Activated T-cell treated with anti-CD3 and anti-CD28 coated beads, Interleukin-2, amount 50 U/mL, for 72 hours (primary cell): ENCODE results near the gene CELSR1. TPM values are rescaled to one million over a fixed set of nuclear protein-coding genes. Genes with fewer than 3 reads are reported as not detected.

Source experiments
- ATAC-seq, 2 donors: fragments of 150-1000 bp; cut with Tn5 transposase; replicated peaks in 1 of 2; 2 replicates each; pipeline ENCODE4 v1.10.0; 2021; ENCODE audit warnings: moderate library complexity in 2 of 2, mild to moderate bottlenecking in 1 of 2
- DNase-seq, 2 donors: peaks; one replicate each; pipeline ENCODE4 v3.0.0; 2021 to 2022; ENCODE audit warnings: mixed read lengths in 1 of 2
- H3K27ac Mint-ChIP-seq: one replicate; pipeline ENCODE4 v1.8.0; 2022; ENCODE audit warnings: mild to moderate bottlenecking, moderate library complexity, mixed read lengths
- H3K27me3 Mint-ChIP-seq: one replicate; pipeline ENCODE4 v1.8.0; 2022; ENCODE audit warnings: low read depth, mixed read lengths
- H3K36me3 Mint-ChIP-seq, 2 donors: one replicate each; pipeline ENCODE4 v1.8.0; 2022; ENCODE audit warnings: mixed read lengths in 2 of 2, mild to moderate bottlenecking in 1 of 2; ENCODE audit not compliant: insufficient read depth in 2 of 2
- H3K4me1 Mint-ChIP-seq: one replicate; pipeline ENCODE4 v1.8.0; 2022; ENCODE audit warnings: low read depth, mixed read lengths
- H3K4me3 Mint-ChIP-seq, 2 donors: one replicate each; pipeline ENCODE4 v1.8.0; 2022; ENCODE audit warnings: mild to moderate bottlenecking in 2 of 2, mixed read lengths in 2 of 2, moderate library complexity in 2 of 2
- H3K9me3 Mint-ChIP-seq, 2 donors: one replicate each; pipeline ENCODE4 v1.8.0; 2022; ENCODE audit warnings: mixed read lengths in 2 of 2
- total RNA-seq, 2 donors: library from RNA; stranded (reverse); gene quantifications; one replicate each; pipeline ENCODE4 v1.2.3, GENCODE V29; 2022

CELSR1 gene
- total RNA-seq, 2 donors from 2014 or later = 0.83 to 1.3 TPM

- DNase-seq (peak; percentile 75 to 77), ATAC-seq (peak; percentile 75 to 78)
- Mint-ChIP-seq H3K27ac (no peak overlapping the region), H3K36me3 (no peaks in the 10 kb centered on the region), H3K4me3 (no peak overlapping the region), H3K4me1 (peaks cover 24% of the 10 kb centered on the region), H3K27me3 (peaks cover 14% of the 10 kb centered on the region), H3K9me3 (no peaks in the 10 kb centered on the region)
These were observed 169.7 kb downstream of the CELSR1 start for GRCh38 chr22:46367707-46368191.

- ATAC-seq = peak; percentile 10 to 30
These were observed 170.4 kb downstream of the CELSR1 start for GRCh38 chr22:46366801-46367706.

GRCh38 chr22:46366327-46366731 lies 171.1 kb downstream of the CELSR1 start:
- Mint-ChIP-seq H3K4me1 (peaks cover 14% of the 10 kb centered on the region), H3K36me3 (no peaks in the 10 kb centered on the region), H3K27ac (no peak overlapping the region), H3K4me3 (no peak overlapping the region), H3K27me3 (peaks cover 3% of the 10 kb centered on the region), H3K9me3 (no peaks in the 10 kb centered on the region)
- no peak for DNase-seq
- ATAC-seq = no peak

More at GRCh38 chr22:46366801-46367706, 170.4 kb downstream of the CELSR1 start:
- peaks cover 9% of the 10 kb centered on the region for H3K27me3 Mint-ChIP-seq
- DNase-seq = no peak
- no peak overlapping the region for H3K4me3 Mint-ChIP-seq
- H3K36me3 Mint-ChIP-seq = no peaks in the 10 kb centered on the region
- H3K4me1 Mint-ChIP-seq = peaks cover 21% of the 10 kb centered on the region
- H3K27ac Mint-ChIP-seq = no peak overlapping the region
- no peaks in the 10 kb centered on the region for H3K9me3 Mint-ChIP-seq

GRCh38 chr22:46365166-46365624 lies 172.2 kb downstream of the CELSR1 start:
- ATAC-seq (no peak), DNase-seq (no peak)
- H3K4me1 Mint-ChIP-seq = peaks cover 6% of the 10 kb centered on the region
- H3K36me3 Mint-ChIP-seq = no peaks in the 10 kb centered on the region
- no peaks in the 10 kb centered on the region for H3K9me3 Mint-ChIP-seq
- H3K27me3 Mint-ChIP-seq = no peaks in the 10 kb centered on the region
- no peak overlapping the region for H3K27ac Mint-ChIP-seq
- no peak overlapping the region for H3K4me3 Mint-ChIP-seq

- no peaks in the 10 kb centered on the region for H3K9me3 Mint-ChIP-seq
- no peaks in the 10 kb centered on the region for H3K36me3 Mint-ChIP-seq
- H3K27ac Mint-ChIP-seq = no peak overlapping the region
- ATAC-seq = no peak
- DNase-seq = no peak
- H3K4me3 Mint-ChIP-seq = no peak overlapping the region
- H3K27me3 Mint-ChIP-seq = no peaks in the 10 kb centered on the region
- no peaks in the 10 kb centered on the region for H3K4me1 Mint-ChIP-seq
These were observed 172.9 kb downstream of the CELSR1 start for GRCh38 chr22:46364341-46365165.

GRCh38 chr22:46363611-46364321 lies 173.7 kb downstream of the CELSR1 start:
- no peak for DNase-seq
- no peak for ATAC-seq
- Mint-ChIP-seq H3K27ac (no peak overlapping the region), H3K36me3 (no peaks in the 10 kb centered on the region), H3K27me3 (no peaks in the 10 kb centered on the region), H3K4me1 (no peaks in the 10 kb centered on the region), H3K4me3 (no peak overlapping the region), H3K9me3 (no peaks in the 10 kb centered on the region)

- peak overlapping the region; percentile 56 for H3K27ac Mint-ChIP-seq
- ATAC-seq = no peak
These were observed 174.4 kb downstream of the CELSR1 start for GRCh38 chr22:46362934-46363515.

GRCh38 chr22:46362203-46362933 lies 175.1 kb downstream of the CELSR1 start:
- H3K36me3 Mint-ChIP-seq = no peaks in the 10 kb centered on the region
- peak; percentile 18 to 28 for ATAC-seq
- no peaks in the 10 kb centered on the region for H3K27me3 Mint-ChIP-seq
- no peak overlapping the region for H3K4me3 Mint-ChIP-seq
- no peaks in the 10 kb centered on the region for H3K4me1 Mint-ChIP-seq
- H3K9me3 Mint-ChIP-seq = no peaks in the 10 kb centered on the region
- no peak for DNase-seq
- H3K27ac Mint-ChIP-seq = no peak overlapping the region

More at GRCh38 chr22:46362934-46363515, 174.4 kb downstream of the CELSR1 start:
- Mint-ChIP-seq H3K9me3 (no peaks in the 10 kb centered on the region), H3K27me3 (no peaks in the 10 kb centered on the region), H3K4me3 (no peak overlapping the region), H3K4me1 (no peaks in the 10 kb centered on the region), H3K36me3 (no peaks in the 10 kb centered on the region)
- no peak for DNase-seq

GRCh38 chr22:46361826-46362202 lies 175.6 kb downstream of the CELSR1 start:
- DNase-seq (no peak), ATAC-seq (no peak)
- H3K9me3 Mint-ChIP-seq = no peaks in the 10 kb centered on the region
- H3K4me3 Mint-ChIP-seq = no peak overlapping the region
- no peak overlapping the region for H3K27ac Mint-ChIP-seq
- no peaks in the 10 kb centered on the region for H3K36me3 Mint-ChIP-seq
- H3K4me1 Mint-ChIP-seq = no peaks in the 10 kb centered on the region
- no peaks in the 10 kb centered on the region for H3K27me3 Mint-ChIP-seq

- no peak for ATAC-seq
- H3K4me1 Mint-ChIP-seq = no peaks in the 10 kb centered on the region
- no peaks in the 10 kb centered on the region for H3K27me3 Mint-ChIP-seq
- no peaks in the 10 kb centered on the region for H3K36me3 Mint-ChIP-seq
- no peak overlapping the region for H3K4me3 Mint-ChIP-seq
- no peaks in the 10 kb centered on the region for H3K9me3 Mint-ChIP-seq
- no peak for DNase-seq
- H3K27ac Mint-ChIP-seq = no peak overlapping the region
These were observed 176.5 kb downstream of the CELSR1 start for GRCh38 chr22:46360891-46361290.

GRCh38 chr22:46360097-46360496 lies 177.3 kb downstream of the CELSR1 start:
- Mint-ChIP-seq H3K4me1 (no peaks in the 10 kb centered on the region), H3K27me3 (no peaks in the 10 kb centered on the region), H3K27ac (no peak overlapping the region), H3K4me3 (no peak overlapping the region), H3K9me3 (no peaks in the 10 kb centered on the region), H3K36me3 (peaks cover 0 to 1% of the 10 kb centered on the region in 2 donors)
- DNase-seq (no peak), ATAC-seq (no peak)

GRCh38 chr22:46359362-46359761 lies 178.1 kb downstream of the CELSR1 start:
- Mint-ChIP-seq H3K27ac (no peak overlapping the region), H3K9me3 (no peaks in the 10 kb centered on the region), H3K4me1 (no peaks in the 10 kb centered on the region), H3K36me3 (peaks cover 0 to 1% of the 10 kb centered on the region in 2 donors), H3K27me3 (no peaks in the 10 kb centered on the region), H3K4me3 (no peak overlapping the region)
- DNase-seq = no peak
- no peak for ATAC-seq
